ENCODE data around the gene SEC14L1.

The SEC14L1 gene

DNA sequence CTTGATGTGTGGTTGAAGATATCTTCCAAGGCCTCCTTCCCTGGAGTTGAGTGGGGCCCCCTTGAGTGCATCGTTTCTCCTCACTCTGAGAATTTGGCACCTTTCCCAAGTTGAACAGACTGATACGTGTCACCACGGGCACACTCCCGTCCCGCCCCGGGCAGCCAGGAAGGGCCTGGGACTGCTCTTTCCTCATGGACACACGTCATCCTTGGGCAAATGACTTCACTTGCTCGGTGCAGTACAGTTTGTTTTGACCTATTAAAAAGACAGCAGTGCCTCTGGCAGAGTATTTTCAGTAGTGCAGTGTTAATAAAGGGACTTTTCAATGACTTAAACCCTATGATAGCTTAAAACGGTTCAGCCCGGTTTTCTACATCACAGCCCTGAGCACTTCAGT lies 59.9 kb downstream of the SEC14L1 start:
- H3K27ac Mint-ChIP-seq = no peak overlapping the region

DNA sequence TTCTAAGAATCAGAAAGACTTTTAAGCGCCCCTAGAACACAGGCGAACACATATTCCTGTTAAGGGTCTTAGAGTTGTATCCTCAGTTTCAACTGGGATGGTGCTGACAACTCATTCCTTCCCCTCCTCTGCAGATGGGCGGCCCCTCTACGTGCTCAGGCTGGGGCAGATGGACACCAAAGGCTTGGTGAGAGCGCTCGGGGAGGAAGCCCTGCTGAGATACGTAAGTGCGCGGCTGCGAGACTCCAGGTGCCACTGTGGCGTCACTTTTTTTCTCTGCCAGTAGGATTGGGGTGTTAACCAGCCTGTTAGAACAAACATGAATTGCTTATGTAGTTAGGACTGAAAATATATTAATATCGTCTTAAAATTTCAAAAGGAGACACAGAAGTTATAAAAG lies 62.7 kb downstream of the SEC14L1 start:
- H3K9me3 Mint-ChIP-seq = no peaks in the 10 kb centered on the region
- no peak for DNase-seq
- H3K36me3 Mint-ChIP-seq (ENCODE audit: low read depth) = peaks cover 88% of the 10 kb centered on the region
- no peak overlapping the region for H3K4me3 Mint-ChIP-seq
- no peaks in the 10 kb centered on the region for H3K27me3 Mint-ChIP-seq
- no peaks in the 10 kb centered on the region for H3K4me1 Mint-ChIP-seq (ENCODE audit: low read depth)
- H3K27ac Mint-ChIP-seq = no peak overlapping the region

More for the DNA sequence above, 59.9 kb downstream of the SEC14L1 start:
- Mint-ChIP-seq H3K36me3 (ENCODE audit: low read depth) (peaks cover 87% of the 10 kb centered on the region), H3K4me3 (no peak overlapping the region), H3K9me3 (no peaks in the 10 kb centered on the region), H3K4me1 (ENCODE audit: low read depth) (no peaks in the 10 kb centered on the region), H3K27me3 (no peaks in the 10 kb centered on the region)
- DNase-seq = no peak

DNA sequence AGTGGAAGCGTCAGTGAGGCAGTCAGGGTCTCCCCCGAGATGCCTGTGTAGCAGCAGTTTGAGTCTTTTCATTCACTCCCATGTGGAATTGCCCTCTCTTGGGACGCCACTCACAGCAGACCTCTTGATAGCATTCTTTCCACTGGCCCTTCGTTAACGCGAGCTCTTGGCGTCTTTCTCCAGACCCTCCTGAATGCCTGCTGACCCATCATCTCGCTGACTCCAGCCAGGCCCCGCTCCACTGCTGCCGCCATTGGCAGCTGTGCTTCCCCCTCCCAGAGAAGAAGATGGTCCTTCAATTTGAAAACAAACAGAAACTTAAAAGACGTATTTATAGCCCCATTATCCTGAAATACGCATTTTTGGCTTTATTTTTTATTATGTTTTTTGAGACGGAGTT lies 63.1 kb downstream of the SEC14L1 start:
- no peak overlapping the region for H3K4me3 Mint-ChIP-seq
- H3K27me3 Mint-ChIP-seq = no peaks in the 10 kb centered on the region
- peaks cover 88% of the 10 kb centered on the region for H3K36me3 Mint-ChIP-seq (ENCODE audit: low read depth)
- no peaks in the 10 kb centered on the region for H3K4me1 Mint-ChIP-seq (ENCODE audit: low read depth)
- no peaks in the 10 kb centered on the region for H3K9me3 Mint-ChIP-seq
- no peak for DNase-seq
- H3K27ac Mint-ChIP-seq = no peak overlapping the region

DNA sequence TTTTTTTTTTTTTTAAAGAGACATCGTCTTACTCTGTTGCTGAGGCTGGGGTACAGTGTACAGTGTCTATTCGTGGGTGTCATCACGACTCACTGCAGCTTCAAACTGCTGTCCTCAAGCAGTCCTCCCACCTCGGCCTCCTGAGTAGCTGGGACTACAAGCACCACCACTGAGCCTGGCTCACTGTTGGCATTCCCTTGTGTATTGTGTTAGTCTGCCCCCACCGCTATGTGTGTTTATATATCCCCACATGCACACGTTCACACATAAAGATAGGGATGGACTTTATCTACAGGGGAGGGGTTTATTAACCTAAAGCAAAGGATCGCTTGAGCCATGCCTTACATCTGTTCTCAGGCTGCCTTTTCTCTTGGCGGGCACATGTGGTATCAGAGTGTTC lies 63.8 kb downstream of the SEC14L1 start:
- Mint-ChIP-seq H3K9me3 (no peaks in the 10 kb centered on the region), H3K4me1 (ENCODE audit: low read depth) (no peaks in the 10 kb centered on the region), H3K36me3 (ENCODE audit: low read depth) (peaks cover 88% of the 10 kb centered on the region), H3K27me3 (no peaks in the 10 kb centered on the region), H3K4me3 (no peak overlapping the region), H3K27ac (no peak overlapping the region)
- DNase-seq = no peak

DNA sequence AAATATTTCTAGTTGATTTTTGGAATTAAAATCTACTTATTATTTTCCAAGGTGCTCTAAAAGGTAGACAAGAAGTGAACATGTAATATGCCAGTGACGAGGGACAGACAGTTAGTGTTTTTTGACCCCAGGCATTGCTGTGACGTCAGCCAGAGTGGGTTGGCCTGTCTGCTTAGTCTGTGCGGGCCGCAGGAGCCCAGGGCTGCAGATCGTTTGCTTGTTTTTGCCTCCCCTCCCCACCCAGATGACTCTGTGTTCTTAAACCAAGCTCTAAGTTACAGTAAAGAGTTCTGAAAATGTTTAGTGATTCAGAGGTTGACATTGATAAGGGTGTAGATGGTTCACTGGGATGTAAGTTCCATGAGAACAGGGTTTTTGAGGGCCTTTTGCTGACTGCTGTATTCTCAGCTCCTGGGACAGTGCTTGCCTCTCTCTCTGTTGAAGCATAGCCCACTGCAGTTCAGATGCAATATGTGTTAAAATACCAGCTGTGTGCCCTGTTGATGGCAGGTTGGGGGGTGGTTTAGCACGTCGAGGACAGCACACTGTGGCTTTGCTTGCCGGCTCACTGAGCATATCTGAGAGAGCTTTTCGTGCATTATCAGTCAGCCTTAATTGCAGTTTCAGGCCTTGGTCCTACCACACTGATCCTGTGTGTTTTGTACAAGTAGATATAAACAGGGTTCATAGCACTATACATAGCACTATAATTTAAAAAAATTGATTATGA lies 64.8 kb downstream of the SEC14L1 start:
- Mint-ChIP-seq H3K36me3 (ENCODE audit: low read depth) (peaks cover 91% of the 10 kb centered on the region), H3K9me3 (no peaks in the 10 kb centered on the region), H3K27ac (no peak overlapping the region), H3K27me3 (no peaks in the 10 kb centered on the region), H3K4me1 (ENCODE audit: low read depth) (no peaks in the 10 kb centered on the region), H3K4me3 (no peak overlapping the region)
- DNase-seq = no peak

DNA sequence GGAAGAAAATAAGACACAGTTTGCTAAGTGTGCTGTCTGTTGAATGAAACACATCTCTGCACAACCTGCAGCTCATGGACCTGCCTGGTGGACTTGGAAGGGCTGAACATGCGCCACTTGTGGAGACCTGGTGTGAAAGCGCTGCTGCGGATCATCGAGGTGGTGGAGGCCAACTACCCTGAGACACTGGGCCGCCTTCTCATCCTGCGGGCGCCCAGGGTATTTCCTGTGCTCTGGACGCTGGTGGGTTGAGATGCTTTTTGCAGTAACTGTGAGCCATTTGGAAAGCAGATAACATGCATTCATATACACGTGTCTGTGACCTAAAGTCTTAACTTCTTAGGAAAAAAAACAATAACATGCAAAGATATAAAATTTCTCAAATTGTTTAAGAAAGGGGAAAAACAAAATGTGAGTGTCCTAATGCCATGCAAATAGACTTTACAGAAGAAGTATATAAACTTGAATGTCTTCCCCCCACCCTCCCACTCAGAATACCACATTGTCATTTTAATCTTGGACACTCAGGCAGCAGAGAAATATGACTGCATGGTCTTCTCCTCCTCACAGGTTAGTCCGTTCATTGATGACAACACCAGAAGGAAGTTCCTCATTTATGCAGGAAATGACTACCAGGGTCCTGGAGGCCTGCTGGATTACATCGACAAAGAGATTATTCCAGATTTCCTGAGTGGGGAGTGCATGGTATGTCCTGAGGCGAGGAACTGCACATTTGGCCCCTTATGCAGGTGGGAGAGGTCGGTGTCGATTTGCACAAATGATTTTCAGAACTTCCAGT lies 65.6 kb downstream of the SEC14L1 start:
- peaks cover 91% of the 10 kb centered on the region for H3K36me3 Mint-ChIP-seq (ENCODE audit: low read depth)
- DNase-seq = no peak
- no peak overlapping the region for H3K4me3 Mint-ChIP-seq
- no peaks in the 10 kb centered on the region for H3K27me3 Mint-ChIP-seq
- no peak overlapping the region for H3K27ac Mint-ChIP-seq
- no peaks in the 10 kb centered on the region for H3K4me1 Mint-ChIP-seq (ENCODE audit: low read depth)
- no peaks in the 10 kb centered on the region for H3K9me3 Mint-ChIP-seq

DNA sequence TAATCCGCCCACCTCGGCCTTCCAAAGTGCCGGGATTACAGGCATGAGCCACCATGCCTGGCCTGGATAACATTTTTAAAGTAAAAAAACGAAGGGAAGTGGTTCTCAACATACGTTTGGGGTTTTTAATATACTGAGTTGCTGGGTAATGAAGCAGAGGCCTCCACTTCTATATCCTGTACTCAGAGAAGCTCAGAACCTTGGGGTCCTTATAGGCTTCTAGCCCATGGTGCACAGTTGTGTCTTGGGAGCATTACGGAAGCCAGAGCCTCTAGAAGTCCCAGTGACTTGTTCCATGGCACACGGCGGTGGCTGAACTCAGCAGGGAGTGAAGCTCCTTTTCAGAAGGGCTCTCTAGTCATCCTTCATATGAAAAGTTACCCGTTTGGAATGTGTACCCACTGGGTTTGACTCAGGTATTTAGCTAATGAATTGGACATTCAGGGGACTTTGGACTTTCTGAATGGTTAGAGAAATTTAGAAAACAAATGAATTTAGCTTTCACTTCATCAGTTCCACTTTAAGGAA lies 67.0 kb downstream of the SEC14L1 start:
- Mint-ChIP-seq H3K36me3 (ENCODE audit: low read depth) (peaks cover 96% of the 10 kb centered on the region), H3K4me3 (no peak overlapping the region), H3K4me1 (ENCODE audit: low read depth) (no peaks in the 10 kb centered on the region), H3K27ac (no peak overlapping the region), H3K27me3 (no peaks in the 10 kb centered on the region), H3K9me3 (no peaks in the 10 kb centered on the region)
- DNase-seq = no peak

DNA sequence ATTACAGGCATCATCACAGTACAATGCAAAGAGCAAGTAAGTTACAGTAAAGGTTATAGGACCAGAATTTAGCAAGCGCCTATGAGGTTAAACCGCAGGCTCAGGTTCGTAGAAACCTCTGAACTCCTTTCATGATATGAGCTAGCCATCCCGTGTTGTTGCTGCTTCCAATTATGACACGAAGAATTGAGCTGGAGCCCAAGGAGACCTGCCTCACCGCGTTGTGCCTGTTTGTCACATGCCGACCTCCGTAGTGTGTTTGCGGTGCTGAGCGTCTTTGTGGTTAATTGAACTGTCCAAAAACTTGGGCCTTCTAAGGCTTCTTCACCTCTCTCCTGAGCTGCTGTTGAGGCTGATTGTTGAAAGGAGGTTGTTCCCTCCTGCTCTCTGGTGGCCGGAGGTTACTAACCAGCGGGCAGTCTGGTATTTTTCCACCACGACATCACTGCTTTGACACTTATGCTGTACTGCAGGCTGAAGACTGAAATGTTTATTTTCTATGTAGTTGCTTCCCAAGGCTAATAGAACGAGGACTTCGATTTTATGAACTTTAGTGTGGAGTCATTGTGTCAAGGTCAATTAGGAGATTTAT lies 67.5 kb downstream of the SEC14L1 start:
- Mint-ChIP-seq H3K27ac (no peak overlapping the region), H3K27me3 (no peaks in the 10 kb centered on the region), H3K9me3 (no peaks in the 10 kb centered on the region), H3K4me1 (ENCODE audit: low read depth) (no peaks in the 10 kb centered on the region), H3K36me3 (ENCODE audit: low read depth) (peaks cover 96% of the 10 kb centered on the region), H3K4me3 (no peak overlapping the region)
- DNase-seq = no peak

DNA sequence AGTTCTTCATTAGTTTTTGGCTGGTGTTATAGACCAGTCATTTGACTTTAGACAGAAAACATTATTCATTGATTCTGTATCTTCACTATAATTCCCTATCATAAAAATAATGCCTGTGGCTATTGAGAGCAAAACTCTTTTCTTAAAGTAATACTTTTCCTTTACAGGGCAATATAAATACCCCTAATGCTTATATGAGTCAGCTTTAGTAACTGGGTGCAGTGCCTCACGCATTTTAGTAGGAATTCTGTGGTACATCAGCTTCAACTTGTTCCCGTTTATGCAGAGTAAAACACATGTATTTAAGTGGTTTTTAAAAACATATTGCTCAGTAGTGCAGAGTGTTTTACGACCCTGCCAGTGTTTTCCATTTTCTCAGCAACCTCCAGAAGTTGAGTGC lies 68.1 kb downstream of the SEC14L1 start:
- no peaks in the 10 kb centered on the region for H3K4me1 Mint-ChIP-seq (ENCODE audit: low read depth)
- H3K36me3 Mint-ChIP-seq (ENCODE audit: low read depth) = peaks cover 94% of the 10 kb centered on the region
- H3K9me3 Mint-ChIP-seq = no peaks in the 10 kb centered on the region
- no peak overlapping the region for H3K27ac Mint-ChIP-seq
- H3K4me3 Mint-ChIP-seq = no peak overlapping the region
- no peak for DNase-seq
- H3K27me3 Mint-ChIP-seq = no peaks in the 10 kb centered on the region

DNA sequence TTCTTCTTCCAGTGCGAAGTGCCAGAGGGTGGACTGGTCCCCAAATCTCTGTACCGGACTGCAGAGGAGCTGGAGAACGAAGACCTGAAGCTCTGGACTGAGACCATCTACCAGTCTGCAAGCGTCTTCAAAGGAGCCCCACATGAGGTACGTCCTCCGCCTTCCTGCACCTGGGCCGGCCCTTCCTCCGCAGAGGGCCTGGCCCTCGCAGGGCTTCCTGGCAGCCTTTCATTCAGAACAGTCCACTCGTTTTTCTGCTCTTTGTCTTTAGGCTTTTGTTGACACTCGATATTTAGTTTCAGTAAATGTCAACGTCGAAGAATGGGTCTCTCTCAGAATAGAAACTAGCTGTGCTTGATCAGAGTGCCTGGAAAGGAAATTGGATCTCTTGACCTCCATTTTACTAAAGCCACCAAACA lies 68.6 kb downstream of the SEC14L1 start:
- Mint-ChIP-seq H3K27ac (no peak overlapping the region), H3K4me1 (ENCODE audit: low read depth) (no peaks in the 10 kb centered on the region), H3K27me3 (no peaks in the 10 kb centered on the region), H3K36me3 (ENCODE audit: low read depth) (peaks cover 96% of the 10 kb centered on the region), H3K9me3 (no peaks in the 10 kb centered on the region), H3K4me3 (no peak overlapping the region)
- no peak for DNase-seq

DNA sequence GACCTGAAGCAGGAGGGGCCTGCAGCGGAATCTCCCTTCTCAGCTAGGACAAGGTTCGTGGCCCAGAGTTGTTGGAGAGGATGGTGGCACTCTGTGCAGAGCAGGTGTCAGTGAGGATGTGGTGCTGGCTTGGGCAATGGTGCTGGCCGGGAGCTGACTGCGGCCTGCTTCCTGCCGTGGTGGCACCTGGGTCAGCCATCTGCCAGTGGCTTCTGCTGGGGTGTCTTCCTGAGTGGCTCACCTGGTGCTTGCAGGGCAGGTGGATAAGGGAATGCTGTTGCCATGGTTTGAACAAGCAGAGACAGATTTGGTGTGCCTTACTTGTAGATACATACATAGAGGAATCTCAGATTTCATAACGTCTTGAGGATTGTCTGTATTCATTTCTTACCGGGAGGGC lies 69.6 kb downstream of the SEC14L1 start:
- Mint-ChIP-seq H3K27ac (no peak overlapping the region), H3K9me3 (no peaks in the 10 kb centered on the region), H3K36me3 (ENCODE audit: low read depth) (peaks cover 96% of the 10 kb centered on the region), H3K4me1 (ENCODE audit: low read depth) (no peaks in the 10 kb centered on the region), H3K4me3 (no peak overlapping the region), H3K27me3 (no peaks in the 10 kb centered on the region)
- DNase-seq = no peak

DNA sequence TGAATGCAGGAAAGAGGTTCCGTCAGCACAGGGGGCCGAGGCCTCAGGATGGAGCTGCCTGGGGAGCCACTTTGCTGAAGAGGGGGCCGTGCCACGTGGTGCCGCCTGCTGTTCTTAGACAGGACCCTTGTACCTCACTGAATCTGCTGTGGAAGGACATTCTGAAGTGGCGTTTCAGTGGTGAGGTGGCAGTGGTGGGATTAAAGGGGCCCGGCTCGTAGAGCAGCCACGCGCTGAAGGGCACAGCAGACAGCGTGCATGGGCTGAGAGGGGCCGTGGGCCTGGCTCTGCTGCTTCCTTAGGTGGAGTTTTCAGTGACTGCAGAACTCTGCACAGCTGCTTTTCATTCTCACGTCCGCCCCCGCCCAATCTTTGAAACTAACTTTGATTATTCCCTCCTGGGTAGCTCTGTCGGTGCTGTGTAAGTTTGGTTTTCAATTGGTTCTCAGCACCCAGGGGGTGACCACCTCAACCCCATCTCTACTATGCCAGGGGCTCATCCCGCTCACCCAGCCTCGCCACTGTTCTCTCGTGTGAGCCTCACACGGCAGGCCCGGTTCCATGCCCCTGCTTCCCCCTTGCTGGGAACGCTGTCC lies 70.3 kb downstream of the SEC14L1 start:
- Mint-ChIP-seq H3K4me3 (no peak overlapping the region), H3K36me3 (ENCODE audit: low read depth) (peaks cover 89% of the 10 kb centered on the region), H3K27ac (no peak overlapping the region), H3K27me3 (no peaks in the 10 kb centered on the region), H3K4me1 (ENCODE audit: low read depth) (no peaks in the 10 kb centered on the region), H3K9me3 (no peaks in the 10 kb centered on the region)
- DNase-seq = no peak

DNA sequence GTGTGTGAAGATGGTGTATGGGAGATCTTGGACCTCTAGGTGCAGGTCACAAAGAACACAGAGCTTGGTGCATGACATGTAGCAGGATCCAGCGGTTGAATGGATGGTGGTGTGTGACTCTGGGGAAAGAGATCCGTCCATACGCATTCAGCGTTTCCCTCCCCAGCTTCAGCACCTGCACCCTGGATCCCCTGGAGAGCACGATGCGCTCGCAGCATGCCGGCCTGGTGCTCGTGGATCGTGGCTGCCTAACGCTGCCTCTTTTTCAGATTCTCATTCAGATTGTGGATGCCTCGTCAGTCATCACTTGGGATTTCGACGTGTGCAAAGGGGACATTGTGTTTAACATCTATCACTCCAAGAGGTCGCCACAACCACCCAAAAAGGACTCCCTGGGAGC lies 70.9 kb downstream of the SEC14L1 start:
- no peaks in the 10 kb centered on the region for H3K4me1 Mint-ChIP-seq (ENCODE audit: low read depth)
- no peaks in the 10 kb centered on the region for H3K27me3 Mint-ChIP-seq
- H3K36me3 Mint-ChIP-seq (ENCODE audit: low read depth) = peaks cover 87% of the 10 kb centered on the region
- H3K4me3 Mint-ChIP-seq = no peak overlapping the region
- DNase-seq = no peak
- no peak overlapping the region for H3K27ac Mint-ChIP-seq
- no peaks in the 10 kb centered on the region for H3K9me3 Mint-ChIP-seq

DNA sequence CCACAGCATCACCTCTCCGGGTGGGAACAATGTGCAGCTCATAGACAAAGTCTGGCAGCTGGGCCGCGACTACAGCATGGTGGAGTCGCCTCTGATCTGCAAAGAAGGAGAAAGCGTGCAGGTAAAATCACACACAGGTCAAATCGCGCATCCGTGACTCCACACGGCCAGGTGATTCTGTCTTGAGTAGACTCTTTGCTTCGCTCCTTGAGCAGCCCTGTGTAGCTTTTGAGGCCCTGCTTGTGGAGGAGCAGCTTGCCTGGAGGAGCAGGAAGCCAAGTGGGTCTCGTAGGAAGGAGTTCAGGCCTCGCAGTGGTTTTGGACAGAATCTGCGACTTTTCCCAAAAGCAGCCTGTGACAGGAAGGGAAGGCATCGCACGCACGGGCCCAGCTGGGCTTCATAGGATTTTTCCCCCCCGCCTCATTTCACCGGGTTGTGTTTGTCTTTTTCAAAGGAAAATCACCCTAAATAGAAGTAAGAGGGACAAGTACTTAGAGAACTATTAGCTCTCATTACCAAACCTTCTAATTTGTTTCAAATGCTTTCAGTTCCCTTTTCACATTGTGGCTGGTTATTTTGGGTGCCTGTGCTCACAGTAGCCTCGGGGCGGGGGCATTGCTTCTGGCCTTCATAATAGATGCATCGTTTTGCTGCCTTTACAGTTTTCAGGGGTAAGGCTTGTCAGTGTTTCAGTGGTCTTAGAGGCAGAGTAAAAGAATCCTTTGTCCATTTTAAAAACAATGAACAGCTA lies 71.5 kb downstream of the SEC14L1 start:
- peaks cover 86% of the 10 kb centered on the region for H3K36me3 Mint-ChIP-seq (ENCODE audit: low read depth)
- H3K9me3 Mint-ChIP-seq = no peaks in the 10 kb centered on the region
- no peak for DNase-seq
- H3K27ac Mint-ChIP-seq = no peak overlapping the region
- no peak overlapping the region for H3K4me3 Mint-ChIP-seq
- no peaks in the 10 kb centered on the region for H3K4me1 Mint-ChIP-seq (ENCODE audit: low read depth)
- no peaks in the 10 kb centered on the region for H3K27me3 Mint-ChIP-seq
